HG02798 (cell line): Measurements from ENCODE around the gene ZNF629.

Experiments
- ATAC-seq: cut with Tn5 transposase; IDR thresholded peaks from one replicate; pipeline ENCODE4 v1.9.1; 2021; ENCODE audit warnings: mild to moderate bottlenecking; ENCODE audit not compliant: unreplicated experiment, poor library complexity

ZNF629 gene

DNA sequence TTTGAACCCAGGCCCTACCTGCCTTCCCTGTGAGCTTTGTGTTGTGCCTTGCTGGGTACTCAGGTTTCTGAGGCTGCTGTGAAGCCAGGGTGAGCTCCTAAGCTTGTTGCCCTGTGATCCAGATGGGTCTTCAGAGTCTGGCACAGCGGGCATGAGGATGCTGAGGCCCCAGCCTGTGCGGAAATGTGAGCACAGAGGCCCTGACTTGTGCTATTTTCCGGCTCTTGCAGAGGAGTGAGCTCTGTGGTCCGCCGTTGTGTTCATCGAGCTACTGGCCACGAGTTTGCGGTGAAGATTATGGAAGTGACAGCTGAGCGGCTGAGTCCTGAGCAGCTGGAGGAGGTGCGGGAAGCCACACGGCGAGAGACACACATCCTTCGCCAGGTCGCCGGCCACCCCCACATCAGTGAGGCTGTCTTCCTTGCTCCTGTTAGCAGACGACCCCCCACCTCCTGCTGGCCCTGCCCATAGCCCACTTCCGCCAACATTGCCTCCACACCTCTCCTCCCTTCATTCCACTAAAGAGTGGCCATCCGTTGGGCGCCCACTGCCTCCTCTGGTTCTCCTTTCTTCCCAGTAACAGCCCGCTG, 36.0 kb downstream of the ZNF629 start:
- ATAC-seq, result no peak

DNA sequence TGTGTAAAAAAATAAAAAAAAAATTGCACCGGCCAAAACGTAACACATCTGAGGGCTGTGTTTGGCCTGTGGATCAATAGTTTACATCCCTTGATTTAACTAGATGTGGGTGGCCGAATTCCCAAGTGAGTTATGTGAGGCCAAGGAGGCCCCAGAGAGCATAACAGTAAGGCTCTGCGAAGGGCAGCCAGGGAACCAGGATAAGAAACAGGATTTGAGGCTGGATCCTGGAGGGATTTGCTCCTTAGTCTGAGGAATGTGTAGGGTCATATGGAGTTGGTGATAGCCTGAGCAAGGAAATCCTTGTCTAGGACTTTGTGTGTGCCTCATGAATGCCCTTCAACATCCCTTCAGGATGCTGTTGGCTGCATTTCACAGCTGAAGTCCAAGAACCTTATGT, 36.8 kb downstream of the ZNF629 start:
- no peak for ATAC-seq

DNA sequence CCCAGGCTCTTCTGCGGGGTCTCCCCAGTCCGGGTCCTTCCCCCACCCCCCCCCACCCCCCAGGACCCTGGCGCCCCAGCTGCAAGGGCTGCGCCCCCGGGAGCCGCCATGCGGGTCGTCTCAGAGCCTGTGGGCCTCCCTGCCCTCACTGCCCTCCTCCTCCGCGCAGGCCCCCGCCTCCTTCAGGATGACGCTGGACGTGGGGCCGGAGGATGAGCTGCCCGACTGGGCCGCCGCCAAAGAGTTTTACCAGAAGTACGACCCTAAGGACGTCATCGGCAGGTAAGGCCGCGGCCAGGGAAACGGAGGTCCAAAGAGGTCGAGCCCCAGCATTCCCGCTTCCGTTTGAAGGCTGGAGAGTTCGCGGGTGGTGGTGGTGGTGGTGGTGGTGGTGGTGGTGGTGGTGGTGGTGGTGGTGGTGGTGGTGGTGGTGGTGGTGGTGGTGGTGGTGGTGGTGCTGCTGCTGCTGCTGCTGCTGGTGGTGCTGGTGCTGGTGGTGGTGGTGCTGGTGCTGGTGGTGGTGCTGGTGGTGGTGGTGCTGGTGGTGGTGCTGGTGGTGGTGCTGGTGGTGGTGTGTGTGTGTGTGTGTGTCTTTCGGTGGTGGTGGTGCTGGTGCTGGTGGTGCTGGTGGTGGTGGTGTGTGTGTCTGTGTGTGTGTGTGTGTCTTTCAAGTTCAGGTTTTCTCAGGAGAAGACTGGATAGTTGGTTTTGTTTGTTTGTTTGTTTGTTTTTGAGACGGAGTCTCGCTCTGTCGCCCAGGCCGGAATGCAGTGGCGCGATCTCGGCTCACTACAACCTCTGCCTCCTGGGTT, 38.2 kb downstream of the ZNF629 start:
- ATAC-seq, result no peak

DNA sequence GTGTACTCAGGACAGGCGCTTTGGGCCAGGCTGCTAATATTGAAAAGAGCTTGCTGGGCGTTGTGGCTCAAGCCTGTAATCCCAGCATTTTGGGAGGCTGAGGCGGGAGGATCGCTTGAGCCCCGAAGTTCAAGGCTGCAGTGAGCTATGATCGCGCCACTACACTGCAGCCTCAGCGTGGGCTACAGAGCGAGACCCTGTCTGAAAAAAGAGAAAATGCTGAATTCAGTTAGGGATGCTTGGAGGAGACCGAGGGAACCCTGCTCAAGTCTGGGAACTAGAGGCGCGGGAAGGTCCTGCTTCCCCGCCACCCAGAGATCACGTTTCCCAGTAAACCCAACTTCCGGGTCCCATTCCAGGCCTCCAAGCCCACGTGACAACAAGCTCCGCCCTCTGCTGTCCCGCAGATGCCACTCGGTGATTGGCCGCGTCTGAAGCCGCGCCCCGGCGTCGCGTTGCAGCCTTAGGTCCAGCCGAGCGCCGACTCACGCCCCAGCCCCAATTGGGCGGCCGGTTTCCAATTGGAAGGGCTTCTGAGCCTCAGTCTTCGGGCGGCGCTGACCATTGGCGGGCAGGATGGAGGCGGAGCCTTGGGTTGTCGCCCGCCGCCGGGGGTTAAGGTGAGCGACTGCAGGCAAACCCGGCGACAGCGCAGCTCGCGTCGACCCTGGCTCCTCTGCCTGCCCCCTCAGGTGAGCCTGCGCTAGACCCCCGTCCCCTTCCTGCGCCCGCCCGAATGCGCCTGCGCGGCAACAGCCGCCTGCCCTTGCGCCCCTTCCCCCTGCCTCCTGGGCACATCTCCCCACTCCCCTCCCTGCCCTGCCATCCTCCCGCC, 39.0 kb downstream of the ZNF629 start, which contains the start of gene PHKG2:
Gene PHKG2 (plus strand): TSS at position 627 of the 835 bp plus-strand sequence. CDS start 396 bp downstream, outside the sequence.
- ATAC-seq, result peak; percentile 98

DNA sequence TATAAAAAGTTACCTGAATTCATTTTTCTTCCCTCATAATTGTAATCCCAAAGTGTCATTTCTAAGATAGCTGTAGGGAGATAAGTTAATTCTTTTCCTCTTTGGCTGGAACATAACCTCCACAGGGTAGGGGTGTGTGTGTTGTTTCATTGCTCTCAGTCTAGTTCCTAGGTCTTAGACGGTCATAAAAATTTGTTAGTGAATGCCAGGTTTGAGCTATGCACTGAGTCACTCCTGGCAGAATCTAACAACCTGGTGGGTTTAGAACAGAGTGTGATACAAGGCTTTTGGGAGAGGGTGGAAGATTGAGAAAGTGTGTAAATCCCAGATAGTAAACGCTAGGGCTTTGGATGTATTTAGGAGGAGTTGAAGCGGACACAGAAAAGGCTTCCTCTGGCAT, 39.7 kb downstream of the ZNF629 start:
- ATAC-seq, result no peak

DNA sequence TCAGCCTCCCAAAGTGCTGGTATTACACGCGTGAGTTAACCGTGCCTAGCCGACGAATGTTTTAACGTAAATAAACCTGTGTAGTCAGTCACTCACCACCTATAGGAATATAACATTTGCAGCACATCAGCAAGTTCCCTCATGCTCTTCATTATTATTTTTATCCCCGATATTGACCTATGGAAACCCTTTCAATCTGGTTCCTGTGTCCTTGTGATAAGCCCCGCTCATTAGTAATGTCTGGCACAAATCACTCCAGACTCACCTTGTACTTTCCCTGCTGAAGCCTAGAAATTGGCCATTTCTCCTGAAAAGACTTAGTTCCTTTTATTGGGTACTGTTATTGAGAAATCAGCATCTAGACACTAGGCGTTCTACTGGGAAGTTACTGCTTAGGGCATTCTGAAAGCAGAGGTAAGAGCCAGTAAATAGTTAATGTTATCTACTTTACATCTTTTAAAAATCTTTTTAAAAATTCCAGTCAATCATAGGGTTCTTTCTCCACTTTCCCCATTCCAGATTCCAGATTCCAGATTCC, 40.3 kb downstream of the ZNF629 start:
- no peak for ATAC-seq

DNA sequence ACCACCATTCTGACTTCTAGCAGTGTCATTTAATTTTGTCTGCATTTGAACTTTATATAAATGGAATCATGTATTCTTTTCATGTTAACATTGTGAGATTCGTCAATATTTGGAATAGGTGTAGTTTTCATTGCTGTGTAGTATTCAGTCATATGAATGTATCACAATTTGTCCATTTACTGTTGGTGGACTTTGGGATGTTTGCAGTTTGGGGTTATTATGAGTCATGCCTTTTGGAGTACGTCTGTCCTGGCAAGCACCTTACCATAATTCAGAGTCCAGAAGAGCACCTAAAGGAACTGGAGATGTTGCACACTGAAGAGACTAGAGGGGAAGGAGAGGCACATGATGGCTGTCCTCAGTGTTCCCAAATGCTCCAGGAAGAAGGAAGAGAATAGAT, 41.9 kb downstream of the ZNF629 start:
- ATAC-seq, result no peak

DNA sequence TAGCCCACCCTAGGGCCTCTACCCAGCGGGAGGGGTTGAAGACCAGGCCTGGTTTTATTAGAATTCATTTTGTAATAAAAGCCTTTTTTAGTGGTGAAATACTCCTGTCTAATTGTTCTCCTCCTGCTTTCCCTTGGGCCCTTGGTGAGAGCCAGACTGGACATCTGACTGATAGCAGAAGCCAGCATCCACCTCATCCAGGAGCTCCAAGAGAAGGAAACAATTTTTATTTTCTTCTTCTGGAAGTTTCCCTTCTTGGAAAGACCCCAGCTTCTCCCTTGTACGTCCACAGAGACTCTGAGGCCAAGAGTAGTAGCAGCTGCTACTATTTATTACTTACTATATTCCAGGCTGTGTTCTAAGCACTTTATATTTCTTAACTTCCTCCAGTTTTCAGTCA, 42.8 kb downstream of the ZNF629 start:
- no peak for ATAC-seq

DNA sequence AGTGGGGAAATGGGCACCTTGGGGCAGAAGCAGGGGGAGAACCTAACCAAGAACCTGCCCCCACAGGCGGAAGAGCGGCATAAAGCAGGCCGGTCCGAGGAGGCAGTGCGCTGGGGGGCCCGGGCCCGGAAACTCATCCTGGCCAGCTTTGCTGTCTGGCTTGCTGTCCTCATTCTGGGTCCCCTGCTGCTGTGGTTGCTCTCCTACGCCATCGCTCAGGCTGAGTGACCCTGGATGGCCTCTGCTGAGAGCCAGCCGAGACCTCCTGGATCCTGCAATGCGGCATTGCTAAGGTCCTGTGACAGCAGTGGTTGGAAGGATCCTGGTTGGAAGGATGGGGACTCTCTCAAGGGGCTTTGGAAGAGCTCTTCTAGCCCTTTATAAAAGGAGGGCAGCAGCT, 43.3 kb downstream of the ZNF629 start:
- no peak for ATAC-seq

DNA sequence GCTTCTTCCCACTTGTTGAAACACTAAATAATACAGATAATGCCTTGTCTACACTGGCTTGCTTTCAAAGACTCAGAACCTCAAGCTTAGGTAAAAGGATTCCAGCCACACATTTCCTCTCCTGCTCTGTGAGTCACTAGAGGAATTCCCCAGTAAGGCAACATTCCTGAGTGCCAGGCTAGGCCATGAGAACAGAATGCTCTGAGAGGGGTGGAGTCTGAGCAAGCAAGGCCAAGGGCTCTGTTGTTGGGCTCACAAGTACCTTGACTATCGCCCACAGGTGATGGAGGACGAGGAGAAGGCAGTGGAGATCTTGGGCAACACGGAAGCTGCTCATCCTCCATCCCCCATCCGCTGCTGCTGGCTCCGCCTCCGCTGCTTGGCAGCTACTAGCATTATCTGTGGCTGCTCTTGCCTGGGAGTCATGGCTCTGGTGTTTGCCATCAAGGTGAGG, 45.5 kb downstream of the ZNF629 start:
- no peak for ATAC-seq

DNA sequence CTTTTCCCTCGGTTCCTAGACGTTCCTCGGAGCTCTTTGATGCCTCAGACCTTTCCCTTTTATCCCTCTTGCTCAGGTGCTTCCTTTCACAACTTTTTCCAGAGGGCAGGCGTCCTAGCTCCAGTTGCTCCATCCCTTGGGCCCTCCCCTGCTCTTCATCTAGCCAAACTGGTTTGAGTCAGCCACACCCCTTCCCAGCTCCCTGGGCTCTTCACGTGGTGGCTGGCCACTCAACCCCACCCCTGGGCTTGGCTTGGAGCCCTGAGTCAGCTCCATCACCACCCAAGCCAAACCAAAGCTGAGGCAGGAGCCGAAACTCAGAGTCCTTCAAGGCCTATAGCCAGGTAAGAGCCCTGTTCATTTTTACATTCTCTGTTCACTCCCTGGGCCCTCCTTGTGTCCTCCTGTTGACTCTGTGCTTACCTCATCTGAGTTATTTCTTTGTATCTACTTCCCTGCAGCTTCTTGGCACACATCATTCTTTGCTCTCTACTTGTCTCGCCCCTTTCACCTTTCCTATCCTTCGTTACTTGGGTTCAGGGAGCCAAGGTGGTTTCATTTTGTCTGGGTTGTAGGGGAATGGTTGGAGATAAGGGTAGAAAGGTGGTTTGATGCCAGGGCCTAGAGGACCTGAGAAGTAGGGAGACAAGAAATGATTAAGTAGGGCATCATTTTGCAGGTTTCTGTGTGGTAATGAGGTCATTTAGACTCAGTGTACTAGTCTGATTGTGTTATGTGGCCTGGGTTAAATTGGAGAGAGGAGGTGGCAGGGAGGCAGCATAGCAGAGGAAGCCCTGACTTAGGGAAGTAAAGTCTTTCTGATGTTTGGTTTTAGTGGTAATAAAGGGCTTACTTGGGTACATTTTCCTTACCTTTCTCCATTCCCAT, 46.4 kb downstream of the ZNF629 start:
- ATAC-seq, result no peak

DNA sequence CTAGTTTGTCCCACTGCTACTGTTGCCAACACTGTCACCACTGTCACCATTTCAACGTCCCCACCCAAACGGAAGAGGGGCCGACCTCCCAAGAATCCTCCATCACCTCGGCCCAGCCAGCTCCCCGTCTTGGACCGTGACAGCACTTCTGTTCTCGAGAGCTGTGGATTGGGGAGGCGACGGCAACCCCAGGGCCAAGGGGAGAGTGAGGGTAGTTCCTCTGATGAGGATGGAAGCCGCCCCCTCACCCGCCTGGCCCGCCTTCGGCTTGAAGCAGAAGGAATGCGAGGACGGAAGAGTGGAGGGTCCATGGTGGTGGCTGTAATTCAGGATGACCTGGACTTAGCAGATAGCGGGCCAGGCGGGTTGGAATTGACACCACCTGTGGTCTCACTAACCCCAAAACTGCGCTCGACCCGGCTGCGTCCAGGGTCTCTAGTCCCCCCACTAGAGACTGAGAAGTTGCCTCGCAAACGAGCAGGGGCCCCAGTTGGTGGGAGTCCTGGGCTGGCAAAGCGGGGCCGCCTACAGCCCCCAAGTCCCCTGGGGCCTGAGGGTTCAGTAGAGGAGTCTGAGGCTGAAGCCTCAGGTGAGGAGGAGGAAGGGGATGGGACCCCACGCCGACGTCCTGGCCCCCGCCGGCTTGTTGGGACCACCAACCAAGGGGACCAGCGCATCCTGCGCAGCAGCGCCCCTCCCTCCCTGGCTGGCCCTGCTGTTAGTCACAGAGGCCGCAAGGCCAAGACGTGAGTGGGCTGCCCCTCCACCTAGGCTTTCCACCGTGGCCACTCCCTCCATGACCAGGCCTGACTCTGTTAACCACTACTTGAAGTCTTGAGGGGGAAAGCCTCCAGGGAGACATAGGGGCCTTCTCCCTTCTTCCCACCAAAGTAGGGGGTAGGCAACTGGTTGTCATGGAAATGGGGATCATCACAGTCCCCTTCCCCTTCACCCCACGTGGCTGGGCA, 47.7 kb downstream of the ZNF629 start:
- no peak for ATAC-seq

DNA sequence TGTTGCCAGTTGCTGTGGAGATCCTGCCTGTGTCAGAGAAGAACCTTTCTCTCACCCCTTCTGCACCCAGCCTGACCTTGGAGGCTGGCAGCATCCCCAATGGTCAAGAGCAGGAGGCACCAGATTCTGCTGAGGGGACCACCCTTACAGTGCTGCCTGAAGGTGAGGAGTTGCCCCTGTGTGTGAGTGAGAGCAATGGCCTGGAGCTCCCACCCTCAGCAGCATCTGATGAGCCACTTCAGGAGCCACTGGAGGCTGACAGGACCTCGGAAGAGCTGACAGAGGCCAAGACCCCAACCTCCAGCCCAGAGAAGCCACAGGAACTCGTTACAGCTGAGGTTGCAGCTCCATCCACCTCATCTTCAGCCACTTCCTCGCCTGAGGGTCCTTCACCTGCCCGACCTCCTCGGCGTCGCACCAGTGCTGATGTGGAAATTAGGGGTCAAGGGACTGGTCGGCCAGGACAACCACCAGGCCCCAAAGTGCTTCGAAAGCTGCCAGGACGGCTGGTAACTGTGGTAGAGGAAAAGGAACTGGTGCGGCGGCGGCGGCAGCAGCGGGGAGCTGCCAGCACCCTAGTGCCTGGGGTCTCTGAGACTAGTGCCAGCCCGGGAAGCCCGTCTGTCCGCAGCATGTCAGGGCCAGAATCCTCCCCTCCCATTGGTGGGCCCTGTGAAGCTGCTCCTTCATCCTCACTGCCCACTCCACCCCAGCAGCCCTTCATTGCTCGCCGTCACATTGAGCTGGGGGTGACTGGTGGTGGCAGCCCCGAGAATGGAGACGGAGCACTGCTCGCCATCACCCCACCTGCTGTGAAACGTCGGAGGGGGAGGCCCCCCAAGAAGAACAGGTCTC, 49.0 kb downstream of the ZNF629 start:
- ATAC-seq, result no peak

DNA sequence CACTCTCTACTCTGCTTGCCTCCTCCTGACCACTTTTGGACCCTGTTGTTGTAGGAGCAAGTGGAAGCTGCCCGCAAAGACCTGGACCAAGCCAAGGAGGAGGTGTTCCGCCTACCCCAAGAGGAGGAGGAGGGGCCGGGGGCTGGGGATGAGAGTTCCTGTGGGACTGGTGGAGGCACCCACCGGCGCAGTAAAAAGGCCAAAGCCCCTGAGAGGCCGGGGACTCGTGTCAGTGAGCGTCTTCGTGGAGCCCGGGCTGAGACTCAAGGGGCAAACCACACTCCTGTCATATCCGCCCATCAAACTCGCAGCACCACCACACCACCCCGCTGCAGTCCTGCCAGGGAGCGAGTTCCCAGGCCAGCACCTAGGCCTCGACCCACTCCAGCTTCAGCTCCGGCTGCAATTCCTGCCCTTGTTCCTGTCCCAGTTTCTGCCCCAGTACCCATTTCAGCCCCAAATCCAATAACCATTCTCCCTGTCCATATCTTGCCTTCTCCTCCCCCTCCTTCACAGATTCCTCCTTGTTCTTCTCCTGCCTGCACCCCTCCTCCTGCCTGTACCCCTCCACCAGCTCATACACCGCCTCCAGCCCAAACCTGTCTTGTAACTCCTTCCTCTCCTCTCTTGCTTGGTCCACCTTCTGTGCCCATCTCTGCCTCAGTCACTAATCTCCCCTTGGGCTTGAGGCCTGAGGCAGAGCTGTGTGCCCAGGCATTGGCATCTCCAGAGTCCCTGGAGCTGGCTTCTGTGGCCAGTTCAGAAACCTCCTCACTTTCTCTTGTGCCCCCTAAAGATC, 49.8 kb downstream of the ZNF629 start:
- ATAC-seq, result no peak

DNA sequence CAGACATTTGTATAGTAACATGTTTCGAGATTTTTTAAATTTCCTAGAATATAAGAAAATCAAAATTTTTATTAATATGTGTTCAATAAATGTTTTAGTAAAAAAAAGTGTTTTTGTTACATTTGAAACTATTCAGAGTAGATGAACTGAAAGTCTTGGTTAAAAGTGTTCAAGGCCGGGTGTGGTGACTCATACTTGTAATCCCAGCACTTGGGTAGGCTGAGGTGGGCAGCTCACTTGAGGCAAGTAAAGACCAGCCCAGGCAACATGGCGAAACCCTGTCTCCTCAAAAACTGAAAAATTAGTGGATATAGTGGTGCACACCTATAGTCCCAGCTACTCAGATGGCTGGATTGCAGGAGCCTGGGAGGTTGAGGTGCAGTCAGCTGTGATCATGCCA, 55.6 kb downstream of the ZNF629 start:
- ATAC-seq, result no peak

DNA sequence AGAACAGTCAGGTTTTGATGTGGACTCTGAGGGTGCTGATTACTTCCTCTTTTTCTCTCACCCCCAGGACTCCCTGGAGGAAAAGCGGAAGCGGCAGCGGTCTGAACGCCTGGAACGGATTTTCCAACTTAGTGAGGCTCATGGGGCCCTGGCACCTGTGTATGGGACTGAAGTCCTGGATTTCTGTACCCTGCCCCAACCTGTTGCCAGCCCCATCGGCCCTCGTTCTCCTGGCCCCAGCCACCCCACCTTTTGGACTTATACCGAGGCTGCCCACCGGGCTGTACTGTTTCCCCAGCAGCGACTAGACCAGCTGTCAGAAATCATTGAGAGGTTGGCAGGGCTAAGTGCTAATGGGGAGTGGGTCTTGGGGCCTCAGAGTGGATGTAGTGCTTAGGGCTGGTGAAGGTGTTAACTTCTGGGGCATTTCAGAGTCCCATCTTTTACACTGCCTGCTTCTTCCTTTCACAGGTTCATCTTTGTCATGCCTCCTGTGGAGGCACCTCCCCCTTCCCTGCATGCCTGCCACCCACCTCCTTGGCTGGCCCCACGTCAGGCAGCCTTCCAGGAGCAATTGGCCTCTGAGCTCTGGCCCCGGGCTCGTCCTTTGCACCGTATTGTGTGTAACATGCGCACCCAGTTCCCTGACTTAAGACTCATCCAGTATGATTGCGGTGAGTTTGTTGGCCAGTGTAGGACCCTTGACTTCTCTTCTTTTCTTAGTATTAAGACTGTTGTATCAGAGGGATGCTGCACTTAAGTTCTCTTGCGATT, 57.9 kb downstream of the ZNF629 start:
- ATAC-seq, result no peak
